HG02885 (cell line): ENCODE data around the gene LIMA1.
"Not testable (repeated sequence)": the region's sequence is repeated elsewhere in the genome, so short reads cannot be mapped to it uniquely, and the experiment has no call there.

Source experiments
- ATAC-seq: cut with Tn5 transposase; IDR thresholded peaks from one replicate; pipeline ENCODE4 v1.9.1; 2021; ENCODE audit warnings: mild to moderate bottlenecking; ENCODE audit not compliant: unreplicated experiment, poor library complexity

Gene LIMA1

DNA sequence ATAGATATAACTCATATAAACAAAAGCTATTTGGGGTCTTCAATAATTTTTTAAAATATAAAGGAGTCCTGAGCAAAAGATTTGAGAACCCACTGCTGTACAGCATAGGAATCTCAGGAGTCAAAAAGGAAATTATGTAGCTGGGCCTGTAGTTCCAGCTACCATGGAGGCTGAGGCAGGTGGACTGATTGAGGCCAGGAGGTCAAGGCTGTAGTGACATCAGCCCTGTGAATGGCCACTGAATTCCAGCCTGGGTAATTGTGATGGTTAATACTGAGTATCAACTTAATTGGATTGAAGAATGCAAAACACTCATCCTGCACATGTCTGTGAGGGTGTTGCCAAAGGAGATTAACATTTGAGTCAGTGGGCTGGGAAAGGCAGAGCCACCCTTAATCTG lies 126.7 kb downstream of the LIMA1 start:
- no peak for ATAC-seq

DNA sequence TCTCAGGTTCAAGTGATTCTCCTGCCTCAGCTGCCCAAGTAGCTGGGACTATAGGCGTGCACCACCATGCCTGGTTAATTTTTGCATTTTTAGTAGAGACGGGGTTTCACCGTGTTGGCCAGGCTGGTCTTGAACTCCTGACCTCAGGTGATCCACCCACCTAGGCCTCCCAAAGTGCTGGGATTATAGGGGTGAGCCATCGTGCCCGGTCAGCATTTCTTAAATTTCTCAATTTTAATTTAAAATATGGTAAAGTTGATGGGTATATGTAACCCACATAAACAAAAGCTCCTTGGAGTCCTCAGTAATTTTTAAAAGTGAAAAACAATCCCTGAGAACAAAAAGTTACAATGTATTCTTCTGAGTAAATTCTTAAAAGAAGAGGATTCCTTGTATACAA lies 128.4 kb downstream of the LIMA1 start:
- ATAC-seq: not testable (repeated sequence)

DNA sequence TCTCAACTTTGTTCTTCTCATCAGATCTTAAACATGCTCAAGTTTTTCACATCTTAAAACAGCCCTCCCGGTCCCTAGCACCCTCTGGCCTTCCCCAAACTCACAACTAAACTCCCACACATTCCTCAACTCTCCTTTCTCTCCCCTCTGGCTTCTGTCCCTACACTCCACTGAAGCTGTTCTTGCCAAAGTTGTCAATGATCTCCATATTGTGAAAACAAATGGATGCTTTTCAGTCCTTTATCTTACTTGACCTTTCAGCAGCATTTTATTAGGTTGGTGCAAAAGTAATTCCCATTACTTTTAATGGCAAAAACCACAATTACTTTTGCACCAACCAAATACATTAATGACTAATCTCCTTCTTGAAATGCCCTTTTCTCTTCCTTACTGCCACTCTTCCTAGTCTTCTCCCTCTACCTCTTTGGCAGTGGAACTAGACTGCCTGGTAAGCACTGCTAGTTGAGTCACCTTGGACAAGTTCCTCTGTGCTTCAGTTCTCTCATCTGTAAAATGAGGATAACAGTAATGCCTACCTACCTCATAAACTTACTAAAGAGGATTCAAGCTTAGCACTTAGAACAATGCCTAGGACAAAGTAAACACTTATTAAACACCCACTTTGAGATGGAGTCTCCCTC lies 132.2 kb downstream of the LIMA1 start:
- ATAC-seq: no peak

DNA sequence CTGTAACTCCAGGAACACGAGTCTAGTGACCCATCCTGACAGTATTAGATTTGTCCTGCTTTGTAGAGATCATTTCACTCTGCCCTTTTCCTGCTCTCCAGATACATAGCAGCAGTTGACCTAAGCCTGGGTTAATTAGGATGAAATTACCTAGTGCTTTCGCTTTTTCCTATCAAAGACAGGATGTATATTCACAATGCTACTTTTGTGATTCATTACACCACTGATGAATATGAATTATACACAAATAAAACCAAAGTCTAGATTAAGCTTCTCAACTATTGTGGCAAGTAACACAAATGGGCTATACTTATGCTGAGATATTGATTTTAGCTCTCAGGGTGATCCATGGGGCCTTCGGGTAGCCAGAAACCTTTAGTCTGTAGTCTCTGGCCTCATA lies 134.0 kb downstream of the LIMA1 start:
- ATAC-seq: no peak

DNA sequence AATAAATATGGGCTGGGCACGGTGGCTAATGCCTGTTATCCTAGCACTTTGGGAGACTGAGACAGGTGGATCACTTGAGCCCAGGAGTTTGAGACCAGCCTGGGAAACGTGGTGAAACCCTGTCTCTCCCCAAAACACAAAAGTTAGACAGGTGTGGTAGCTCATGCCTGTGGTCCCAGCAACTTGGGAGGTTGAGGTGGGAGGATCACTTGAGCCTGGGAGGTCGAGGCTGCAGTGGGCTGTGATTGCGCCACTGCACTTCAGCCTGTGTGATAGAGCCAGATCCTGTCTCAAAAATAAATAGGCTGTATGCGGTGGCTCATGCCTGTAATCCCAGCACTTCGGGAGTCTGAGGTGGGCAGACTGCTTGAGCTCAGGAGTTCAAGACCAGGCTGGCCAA lies 135.3 kb downstream of the LIMA1 start:
- ATAC-seq: not testable (repeated sequence)

DNA sequence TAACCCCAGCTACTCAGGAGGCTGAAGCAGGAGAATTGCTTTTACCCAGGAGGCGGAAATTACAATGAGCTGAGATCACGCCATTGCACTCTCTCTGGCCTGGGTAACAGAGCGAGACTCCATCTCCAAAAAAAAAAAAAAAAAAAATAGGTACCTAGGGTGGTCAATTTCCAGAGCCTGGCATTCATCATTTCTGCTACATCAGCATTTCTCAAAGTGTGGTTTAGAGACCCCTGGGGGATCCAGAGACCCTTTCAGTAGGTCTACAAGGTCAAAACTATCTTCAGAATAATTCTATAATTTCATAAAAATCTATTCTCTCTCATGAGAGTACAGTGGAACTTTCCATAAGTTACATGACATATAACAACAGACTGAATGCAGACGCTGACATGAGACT lies 136.0 kb downstream of the LIMA1 start:
- no peak for ATAC-seq

DNA sequence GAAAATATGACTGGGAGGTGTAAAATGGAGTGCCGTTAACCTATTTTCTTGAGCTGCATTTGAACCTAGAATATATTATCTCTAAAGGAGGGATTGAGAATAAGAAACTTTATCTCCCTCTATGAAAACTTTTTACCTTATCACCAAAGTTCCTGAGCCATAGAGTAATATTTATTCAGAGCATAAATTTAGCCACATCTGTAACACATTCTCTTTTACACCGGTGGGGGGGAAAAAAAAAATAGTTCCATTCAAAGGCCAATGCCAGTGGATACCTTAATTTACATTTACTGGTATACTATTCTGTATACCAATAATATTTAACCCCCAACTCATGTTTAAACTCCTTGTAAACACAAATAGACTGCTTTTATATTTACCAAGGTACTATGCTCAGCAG lies 137.9 kb downstream of the LIMA1 start:
- ATAC-seq: no peak

DNA sequence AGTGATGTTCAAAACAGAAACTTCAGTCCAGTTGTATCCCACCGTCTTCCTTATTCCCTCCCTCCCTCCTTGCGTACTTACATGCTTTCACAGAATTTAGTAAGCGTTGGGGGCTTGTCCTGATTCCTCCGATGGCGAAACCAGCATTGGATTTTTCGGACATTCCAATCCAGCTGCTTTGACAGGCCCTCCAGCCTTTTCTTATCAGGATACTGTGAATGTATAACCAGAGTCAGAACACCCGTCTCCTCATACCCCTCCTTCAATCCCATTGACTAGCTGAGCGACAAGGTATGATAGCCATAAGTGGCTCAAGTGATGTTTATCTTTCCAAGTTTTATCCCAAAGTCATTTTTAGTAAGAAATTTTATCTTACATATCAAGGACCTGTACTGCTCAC lies 140.3 kb downstream of the LIMA1 start:
- ATAC-seq: no peak

DNA sequence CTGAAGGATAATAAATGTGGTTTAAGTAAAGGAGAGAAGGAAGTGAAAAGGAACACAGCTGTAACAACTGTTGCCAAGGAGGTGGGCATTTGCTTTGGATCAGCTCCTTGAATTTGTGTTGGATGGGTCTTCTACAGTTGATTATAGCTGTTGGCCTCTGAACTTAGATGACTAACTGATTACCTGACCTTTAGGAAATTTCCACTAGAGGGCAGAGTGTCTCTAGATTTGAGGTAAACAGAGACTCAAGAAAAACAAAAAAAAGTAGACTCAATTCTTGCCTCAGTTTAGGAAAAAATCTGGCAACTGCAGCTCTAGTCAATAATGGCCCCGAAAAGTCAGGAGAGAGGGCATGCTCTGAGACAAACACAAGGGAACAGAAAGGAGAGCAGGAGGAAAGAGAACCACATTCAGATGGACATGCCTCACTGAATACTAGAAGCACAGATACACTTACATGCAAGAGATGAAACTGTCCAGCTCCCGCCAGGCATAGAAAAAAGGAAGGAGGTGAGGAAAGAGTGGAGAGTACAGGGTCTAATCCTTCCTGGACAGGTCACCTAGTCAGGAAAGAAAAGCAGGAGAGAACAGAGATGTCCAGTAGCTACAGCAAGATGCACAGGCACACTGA lies 150.7 kb downstream of the LIMA1 start:
- ATAC-seq: no peak

DNA sequence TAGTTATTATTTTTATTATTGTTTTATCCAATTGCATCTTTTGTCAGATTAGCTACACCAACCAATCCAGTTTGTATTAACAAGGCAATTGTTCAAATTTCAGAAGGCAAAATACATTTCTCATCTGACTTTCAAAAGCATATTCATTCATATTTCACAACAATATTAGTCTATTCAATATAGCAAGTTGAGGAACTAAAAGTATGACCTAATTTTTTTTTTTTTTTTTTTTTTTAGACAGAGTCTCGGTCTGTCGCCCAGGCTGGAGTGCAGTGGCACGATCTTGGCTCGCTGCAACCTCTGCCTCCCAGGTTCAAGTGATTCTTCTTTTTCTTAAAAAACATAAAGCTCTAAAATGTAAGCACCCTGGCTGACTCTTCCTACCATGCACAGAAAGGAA lies 154.0 kb downstream of the LIMA1 start:
- ATAC-seq: no peak

DNA sequence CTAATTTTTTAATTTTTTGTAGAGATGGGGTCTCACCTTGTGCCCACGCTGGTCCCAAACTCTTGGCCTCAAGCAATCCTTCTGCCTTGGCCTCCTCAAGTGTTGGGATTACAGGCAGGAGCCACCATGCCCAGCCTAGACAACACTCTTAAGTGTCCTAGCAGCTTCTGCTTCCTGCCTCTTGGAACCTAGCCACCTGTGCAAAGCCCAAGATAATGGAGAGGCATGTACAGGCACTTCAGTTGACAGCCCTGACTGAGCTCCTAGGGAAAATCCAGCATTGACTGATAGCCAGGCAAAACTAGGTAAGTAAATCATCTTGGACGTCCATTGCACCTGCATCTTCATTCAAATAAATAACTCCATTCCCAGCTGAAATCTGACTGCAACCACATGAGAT lies 155.8 kb downstream of the LIMA1 start:
- ATAC-seq: no peak
